Astrocyte (in vitro differentiated cells and primary cell): Measurements from ENCODE around the gene ING5. TPM values are rescaled to one million over a fixed set of nuclear protein-coding genes. Genes with fewer than 3 reads are reported as not detected.

ENCODE experiments used
- DNase-seq: peaks from one replicate; pipeline ENCODE4 v3.0.0-alpha.2; 2010; ENCODE audit warnings: low read depth
- FAIRE-seq: peaks from 2 replicates; lab custom pipeline; 2011; peaks lifted over from hg19 to GRCh38; lab: Jason Lieb, UNC
- H2AFZ ChIP-seq: 2 replicates; pipeline ENCODE4 v1.6.0; 2012; ENCODE audit warnings: low read depth, low read length, inconsistent platforms
- H3K27ac ChIP-seq: 2 replicates; pipeline ENCODE4 v1.5.1; 2011; ENCODE audit warnings: low read depth, low read length, inconsistent platforms
- H3K27me3 ChIP-seq: 2 replicates; pipeline ENCODE4 v1.6.0; 2011; ENCODE audit warnings: low read length, inconsistent platforms; ENCODE audit not compliant: insufficient read depth
- H3K36me3 ChIP-seq: 2 replicates; pipeline ENCODE4 v1.5.1; 2011; ENCODE audit warnings: low read length, inconsistent platforms; ENCODE audit not compliant: insufficient read depth
- H3K4me1 ChIP-seq: 2 replicates; pipeline ENCODE4 v1.5.1; 2011; ENCODE audit warnings: low read length, inconsistent platforms; ENCODE audit not compliant: insufficient read depth
- H3K4me2 ChIP-seq: 2 replicates; pipeline ENCODE4 v1.6.0; 2012; ENCODE audit warnings: low read length, inconsistent platforms
- H3K4me3 ChIP-seq: 2 replicates; pipeline ENCODE4 v1.5.1; 2011; ENCODE audit warnings: low read depth, mild to moderate bottlenecking, low read length, inconsistent platforms; ENCODE audit not compliant: insufficient read depth
- H3K79me2 ChIP-seq: 2 replicates; pipeline ENCODE4 v1.6.0; 2012; ENCODE audit warnings: mild to moderate bottlenecking, low read length, inconsistent platforms; ENCODE audit not compliant: insufficient read depth
- H3K9ac ChIP-seq: 2 replicates; pipeline ENCODE4 v1.6.0; 2012; ENCODE audit warnings: mild to moderate bottlenecking, low read length, inconsistent platforms
- H3K9me3 ChIP-seq: 2 replicates; pipeline ENCODE4 v1.5.1; 2012; ENCODE audit warnings: low read depth, mild to moderate bottlenecking, low read length, inconsistent platforms; ENCODE audit not compliant: insufficient read depth
- H4K20me1 ChIP-seq: 2 replicates; pipeline ENCODE4 v1.6.0; 2012; ENCODE audit warnings: low read length, inconsistent platforms; ENCODE audit not compliant: insufficient read depth
- H3K27ac Mint-ChIP-seq: one replicate; pipeline ENCODE4 v1.8.0; 2021; ENCODE audit warnings: mild to moderate bottlenecking, mixed read lengths; ENCODE audit not compliant: unreplicated experiment
- H3K27me3 Mint-ChIP-seq: one replicate; pipeline ENCODE4 v1.8.0; 2021; ENCODE audit warnings: low read depth, mixed read lengths; ENCODE audit not compliant: unreplicated experiment
- H3K36me3 Mint-ChIP-seq: one replicate; pipeline ENCODE4 v1.8.0; 2021; ENCODE audit warnings: low read depth, mixed read lengths; ENCODE audit not compliant: unreplicated experiment
- H3K4me1 Mint-ChIP-seq: one replicate; pipeline ENCODE4 v1.8.0; 2021; ENCODE audit warnings: low read depth, mixed read lengths; ENCODE audit not compliant: unreplicated experiment
- H3K4me3 Mint-ChIP-seq: one replicate; pipeline ENCODE4 v1.8.0; 2021; ENCODE audit warnings: mild to moderate bottlenecking, moderate library complexity, mixed read lengths; ENCODE audit not compliant: unreplicated experiment
- H3K9me3 Mint-ChIP-seq: one replicate; pipeline ENCODE4 v1.8.0; 2021; ENCODE audit warnings: mild to moderate bottlenecking, mixed read lengths; ENCODE audit not compliant: unreplicated experiment
- EZH2 ChIP-seq: IDR thresholded peaks from 2 replicates; pipeline ENCODE4 v1.6.1; 2012; ENCODE audit warnings: mild to moderate bottlenecking, low read length, inconsistent platforms; ENCODE audit not compliant: insufficient read depth
- total RNA-seq: library from RNA; stranded (reverse); gene quantifications from 2 replicates; pipeline ENCODE4 v1.2.1, GENCODE V29; 2021
- TF ChIP-seq, protein P1 (sequence below): IDR thresholded peaks from 2 replicates; pipeline ENCODE4 v1.5.1; 2011; ENCODE audit warnings: low read depth, mild to moderate bottlenecking, inconsistent platforms, low read length, moderate library complexity; ENCODE audit not compliant: insufficient read depth

The ING5 gene
- total RNA-seq, 1 donor from 2014 or later: 19.7 TPM

- Histone ChIP-seq H3K4me3 (no peak overlapping the region), H3K4me1 (no peaks in the 10 kb centered on the region), H4K20me1 (peaks cover 4% of the 10 kb centered on the region), H3K4me2 (no peak overlapping the region), H3K27me3 (no peaks in the 10 kb centered on the region), H2AFZ (no peak overlapping the region), H3K9ac (no peak overlapping the region), H3K9me3 (no peaks in the 10 kb centered on the region), H3K27ac (no peak overlapping the region), H3K36me3 (peaks cover 4% of the 10 kb centered on the region), H3K79me2 (peaks cover 3% of the 10 kb centered on the region)
- no peak for DNase-seq
- no peak for FAIRE-seq
- Mint-ChIP-seq H3K27me3 (no peaks in the 10 kb centered on the region), H3K27ac (no peak overlapping the region), H3K4me3 (no peak overlapping the region), H3K9me3 (no peaks in the 10 kb centered on the region), H3K36me3 (peaks cover 12% of the 10 kb centered on the region), H3K4me1 (no peaks in the 10 kb centered on the region)
- TF ChIP-seq, protein P1, sequence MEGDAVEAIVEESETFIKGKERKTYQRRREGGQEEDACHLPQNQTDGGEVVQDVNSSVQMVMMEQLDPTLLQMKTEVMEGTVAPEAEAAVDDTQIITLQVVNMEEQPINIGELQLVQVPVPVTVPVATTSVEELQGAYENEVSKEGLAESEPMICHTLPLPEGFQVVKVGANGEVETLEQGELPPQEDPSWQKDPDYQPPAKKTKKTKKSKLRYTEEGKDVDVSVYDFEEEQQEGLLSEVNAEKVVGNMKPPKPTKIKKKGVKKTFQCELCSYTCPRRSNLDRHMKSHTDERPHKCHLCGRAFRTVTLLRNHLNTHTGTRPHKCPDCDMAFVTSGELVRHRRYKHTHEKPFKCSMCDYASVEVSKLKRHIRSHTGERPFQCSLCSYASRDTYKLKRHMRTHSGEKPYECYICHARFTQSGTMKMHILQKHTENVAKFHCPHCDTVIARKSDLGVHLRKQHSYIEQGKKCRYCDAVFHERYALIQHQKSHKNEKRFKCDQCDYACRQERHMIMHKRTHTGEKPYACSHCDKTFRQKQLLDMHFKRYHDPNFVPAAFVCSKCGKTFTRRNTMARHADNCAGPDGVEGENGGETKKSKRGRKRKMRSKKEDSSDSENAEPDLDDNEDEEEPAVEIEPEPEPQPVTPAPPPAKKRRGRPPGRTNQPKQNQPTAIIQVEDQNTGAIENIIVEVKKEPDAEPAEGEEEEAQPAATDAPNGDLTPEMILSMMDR: no peak
- no peak for TF ChIP-seq EZH2
Measured at GRCh38 chr2:241673189-241673663, 28.6 kb upstream of the ING5 start.

- Mint-ChIP-seq H3K27me3 (no peaks in the 10 kb centered on the region), H3K4me3 (no peak overlapping the region), H3K36me3 (peaks cover 10% of the 10 kb centered on the region), H3K4me1 (peaks cover under 1% of the 10 kb centered on the region), H3K9me3 (no peaks in the 10 kb centered on the region), H3K27ac (no peak overlapping the region)
- H4K20me1 ChIP-seq: peaks cover 6% of the 10 kb centered on the region
- H3K27me3 ChIP-seq: no peaks in the 10 kb centered on the region
- H3K4me2 ChIP-seq: peak overlapping the region; percentile 5
- H3K27ac ChIP-seq: no peak overlapping the region
- TF ChIP-seq, protein P1: no peak
- TF ChIP-seq EZH2: no peak
- peaks cover 7% of the 10 kb centered on the region for H3K79me2 ChIP-seq
- H3K36me3 ChIP-seq: peaks cover 5% of the 10 kb centered on the region
- H3K9me3 ChIP-seq: no peaks in the 10 kb centered on the region
- H2AFZ ChIP-seq: no peak overlapping the region
- H3K9ac ChIP-seq: no peak overlapping the region
- DNase-seq (peak; percentile 14), FAIRE-seq (no peak)
- H3K4me3 ChIP-seq: no peak overlapping the region
- no peaks in the 10 kb centered on the region for H3K4me1 ChIP-seq
Measured at GRCh38 chr2:241673797-241674725, 27.8 kb upstream of the ING5 start.
